ENCODE results near the gene KRTAP10-9.
"Not testable (repeated sequence)": the region's sequence is repeated elsewhere in the genome, so short reads cannot be mapped to it uniquely, and the experiment has no call there.

The KRTAP10-9 gene

GRCh38 chr21:44632067-44632466, 5.2 kb downstream of the KRTAP10-9 start:
- Mint-ChIP-seq H3K4me1 (ENCODE audit: low read depth) (no peaks in the 10 kb centered on the region), H3K27me3 (peaks cover 19% of the 10 kb centered on the region), H3K4me3 (no peak overlapping the region), H3K27ac (no peak overlapping the region), H3K36me3 (ENCODE audit: low read depth) (no peaks in the 10 kb centered on the region), H3K9me3 (peaks cover 41% of the 10 kb centered on the region)
- intact Hi-C loops (cut with micrococcal nuclease): no loop called here

- no peak overlapping the region for H3K4me3 Mint-ChIP-seq
- intact Hi-C loops (cut with micrococcal nuclease): no loop called here
- H3K27me3 Mint-ChIP-seq: peaks cover 8% of the 10 kb centered on the region
- no peak overlapping the region for H3K27ac Mint-ChIP-seq
- no peaks in the 10 kb centered on the region for H3K36me3 Mint-ChIP-seq (ENCODE audit: low read depth)
- peaks cover 39% of the 10 kb centered on the region for H3K9me3 Mint-ChIP-seq
- H3K4me1 Mint-ChIP-seq (ENCODE audit: low read depth): no peaks in the 10 kb centered on the region
These were observed 9.5 kb downstream of the KRTAP10-9 start for GRCh38 chr21:44636209-44637017.

GRCh38 chr21:44637018-44637850, 10.3 kb downstream of the KRTAP10-9 start, which contains the start of gene KRTAP10-10:
Gene KRTAP10-10, plus strand, starts transcription at chr21:44637356. Its CDS starts 62 bp downstream, at chr21:44637418.
- Mint-ChIP-seq H3K4me3 (no peak within 1 kb of the TSS), H3K4me1 (ENCODE audit: low read depth) (no peaks in the 10 kb centered on the region), H3K27me3 (peaks cover 6% of the 10 kb centered on the region), H3K27ac (no peak within 1 kb of the TSS), H3K9me3 (peaks cover 34% of the 10 kb centered on the region), H3K36me3 (ENCODE audit: low read depth) (no peaks in the 10 kb centered on the region)
- intact Hi-C loops (cut with micrococcal nuclease): no loop called here

- intact Hi-C loops (cut with micrococcal nuclease); H3K4me1 Mint-ChIP-seq (ENCODE audit: low read depth); H3K27ac Mint-ChIP-seq; H3K4me3 Mint-ChIP-seq; H3K27me3 Mint-ChIP-seq; H3K36me3 Mint-ChIP-seq (ENCODE audit: low read depth): not testable (repeated sequence)
- H3K9me3 Mint-ChIP-seq: peaks cover 30% of the 10 kb centered on the region
These were observed 11.0 kb downstream of the KRTAP10-9 start for GRCh38 chr21:44637851-44638348.

- H3K36me3 Mint-ChIP-seq (ENCODE audit: low read depth); H3K27me3 Mint-ChIP-seq; H3K4me3 Mint-ChIP-seq; H3K27ac Mint-ChIP-seq; intact Hi-C loops (cut with micrococcal nuclease); H3K4me1 Mint-ChIP-seq (ENCODE audit: low read depth): not testable (repeated sequence)
- H3K9me3 Mint-ChIP-seq: peaks cover 31% of the 10 kb centered on the region
These were observed 11.8 kb downstream of the KRTAP10-9 start for GRCh38 chr21:44638506-44639330.

GRCh38 chr21:44639331-44639655, 12.4 kb downstream of the KRTAP10-9 start:
- Mint-ChIP-seq H3K4me3 (no peak overlapping the region), H3K27ac (no peak overlapping the region), H3K9me3 (peaks cover 37% of the 10 kb centered on the region), H3K27me3 (peaks cover 6% of the 10 kb centered on the region), H3K36me3 (ENCODE audit: low read depth) (no peaks in the 10 kb centered on the region), H3K4me1 (ENCODE audit: low read depth) (no peaks in the 10 kb centered on the region)
- intact Hi-C loops (cut with micrococcal nuclease): no loop called here

- intact Hi-C loops (cut with micrococcal nuclease): no loop called here
- Mint-ChIP-seq H3K27ac (no peak overlapping the region), H3K9me3 (peaks cover 46% of the 10 kb centered on the region)
These were observed 13.9 kb downstream of the KRTAP10-9 start for GRCh38 chr21:44640761-44641160.

DNA sequence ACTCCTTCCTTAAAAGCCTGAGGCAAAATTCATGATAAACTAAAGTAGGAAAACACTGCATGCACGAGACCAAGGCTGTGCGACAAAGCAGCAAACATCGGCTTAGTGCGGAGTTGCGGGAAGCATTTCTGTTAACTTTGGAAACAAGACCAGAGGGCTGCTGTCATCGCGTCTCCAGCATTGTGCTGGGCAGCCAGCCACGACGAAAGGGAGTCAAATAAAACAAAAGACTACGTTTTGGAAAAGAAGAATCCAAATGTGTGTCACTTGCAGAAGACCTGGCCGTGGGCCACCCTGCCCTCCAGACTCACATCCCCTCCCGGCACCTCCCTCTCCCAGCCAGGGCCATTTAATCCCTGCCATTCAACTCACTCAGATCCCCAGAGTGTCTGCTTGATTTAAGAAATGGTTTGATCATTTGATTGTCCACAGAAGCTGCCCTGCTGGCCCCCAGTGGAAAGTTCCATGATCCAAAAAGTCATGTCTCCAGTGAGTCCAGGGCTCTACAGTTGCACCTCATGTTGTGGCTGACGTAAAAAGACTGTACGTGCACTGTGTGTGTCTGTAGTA, 16.9 kb downstream of the KRTAP10-9 start:
- no peak overlapping the region for H3K4me3 Mint-ChIP-seq
- peaks cover 7% of the 10 kb centered on the region for H3K27me3 Mint-ChIP-seq
- intact Hi-C loops (cut with micrococcal nuclease): no loop called here
- H3K4me1 Mint-ChIP-seq (ENCODE audit: low read depth): no peaks in the 10 kb centered on the region
- H3K27ac Mint-ChIP-seq: no peak overlapping the region
- peaks cover 46% of the 10 kb centered on the region for H3K9me3 Mint-ChIP-seq
- H3K36me3 Mint-ChIP-seq (ENCODE audit: low read depth): no peaks in the 10 kb centered on the region

More at GRCh38 chr21:44640761-44641160, 13.9 kb downstream of the KRTAP10-9 start:
- H3K36me3 Mint-ChIP-seq (ENCODE audit: low read depth): no peaks in the 10 kb centered on the region
- H3K4me3 Mint-ChIP-seq: no peak overlapping the region
- H3K4me1 Mint-ChIP-seq (ENCODE audit: low read depth): no peaks in the 10 kb centered on the region
- H3K27me3 Mint-ChIP-seq: peaks cover 6% of the 10 kb centered on the region

- Mint-ChIP-seq H3K4me1 (ENCODE audit: low read depth) (no peaks in the 10 kb centered on the region), H3K27me3 (peaks cover 7% of the 10 kb centered on the region)
These were observed 18.0 kb downstream of the KRTAP10-9 start for GRCh38 chr21:44644878-44645277.

DNA sequence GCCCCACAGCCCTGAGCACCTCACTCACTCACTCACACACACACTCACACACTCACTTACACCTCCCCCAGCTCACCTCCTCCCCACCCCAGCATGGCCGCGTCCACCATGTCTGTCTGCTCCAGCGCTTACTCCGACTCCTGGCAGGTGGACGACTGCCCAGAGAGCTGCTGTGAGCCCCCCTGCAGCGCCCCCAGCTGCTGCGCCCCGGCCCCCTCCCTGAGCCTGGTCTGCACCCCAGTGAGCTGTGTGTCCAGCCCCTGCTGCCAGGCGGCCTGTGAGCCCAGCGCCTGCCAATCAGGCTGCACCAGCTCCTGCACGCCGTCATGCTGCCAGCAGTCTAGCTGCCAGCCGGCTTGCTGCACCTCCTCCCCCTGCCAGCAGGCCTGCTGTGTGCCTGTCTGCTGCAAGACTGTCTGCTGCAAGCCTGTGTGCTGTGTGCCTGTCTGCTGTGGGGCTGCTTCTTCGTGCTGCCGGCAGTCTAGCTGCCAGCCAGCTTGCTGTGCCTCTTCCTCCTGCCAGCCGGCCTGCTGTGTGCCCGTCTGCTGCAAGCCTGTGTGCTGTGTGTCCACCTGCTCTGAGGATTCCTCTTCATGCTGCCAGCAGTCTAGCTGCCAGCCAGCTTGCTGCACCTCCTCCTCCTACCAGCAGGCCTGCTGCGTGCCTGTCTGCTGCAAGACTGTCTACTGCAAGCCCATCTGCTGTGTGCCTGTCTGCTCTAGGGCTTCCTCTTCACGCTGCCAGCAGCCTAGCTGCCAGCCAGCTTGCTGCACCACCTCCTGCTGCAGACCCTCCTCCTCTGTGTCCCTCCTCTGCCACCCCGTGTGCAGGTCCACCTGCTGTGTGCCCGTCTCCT, 19.7 kb downstream of the KRTAP10-9 start, which contains the start of gene KRTAP10-11:
TSS of gene KRTAP10-11 (plus strand) at position 49 of the 856 bp plus-strand sequence. CDS start at position 94, 45 bp downstream.
- H3K4me3 Mint-ChIP-seq; H3K27ac Mint-ChIP-seq; H3K4me1 Mint-ChIP-seq (ENCODE audit: low read depth); H3K27me3 Mint-ChIP-seq; intact Hi-C loops (cut with micrococcal nuclease); H3K36me3 Mint-ChIP-seq (ENCODE audit: low read depth): not testable (repeated sequence)
- H3K9me3 Mint-ChIP-seq: peaks cover 27% of the 10 kb centered on the region

More at GRCh38 chr21:44644878-44645277, 18.0 kb downstream of the KRTAP10-9 start:
- no peaks in the 10 kb centered on the region for H3K36me3 Mint-ChIP-seq (ENCODE audit: low read depth)
- intact Hi-C loops (cut with micrococcal nuclease): no loop called here
- H3K9me3 Mint-ChIP-seq: peaks cover 44% of the 10 kb centered on the region
- H3K4me3 Mint-ChIP-seq: no peak overlapping the region
- H3K27ac Mint-ChIP-seq: no peak overlapping the region

GRCh38 chr21:44647222-44647552, 20.3 kb downstream of the KRTAP10-9 start:
- no peaks in the 10 kb centered on the region for H3K36me3 Mint-ChIP-seq (ENCODE audit: low read depth)
- H3K27ac Mint-ChIP-seq: no peak overlapping the region
- H3K4me1 Mint-ChIP-seq (ENCODE audit: low read depth): no peaks in the 10 kb centered on the region
- H3K9me3 Mint-ChIP-seq: peaks cover 25% of the 10 kb centered on the region
- H3K4me3 Mint-ChIP-seq: no peak overlapping the region
- peaks cover 7% of the 10 kb centered on the region for H3K27me3 Mint-ChIP-seq
- intact Hi-C loops (cut with micrococcal nuclease): no loop called here

- intact Hi-C loops (cut with micrococcal nuclease): no loop called here
- Mint-ChIP-seq H3K36me3 (ENCODE audit: low read depth) (no peaks in the 10 kb centered on the region), H3K27me3 (peaks cover 8% of the 10 kb centered on the region), H3K27ac (no peak overlapping the region), H3K4me3 (no peak overlapping the region), H3K4me1 (ENCODE audit: low read depth) (no peaks in the 10 kb centered on the region), H3K9me3 (peaks cover 14% of the 10 kb centered on the region)
These were observed 21.8 kb downstream of the KRTAP10-9 start for GRCh38 chr21:44648557-44649311.
